PC-9 (cell line): Measurements from ENCODE around the gene ATCAY. TPM values are rescaled to one million over a fixed set of nuclear protein-coding genes. Genes with fewer than 3 reads are reported as not detected.

Source experiments
- Bru-seq: library from RNA; stranded (reverse); fragments of 400-500 nt; gene quantifications from one replicate; lab custom pipeline; 2021; lab: Mats Ljungman, UMichigan
- BruChase-seq, 2 experiments: library from RNA; stranded (reverse); fragments of 400-500 nt; gene quantifications; one replicate each; lab custom pipeline; 2021; lab: Mats Ljungman, UMichigan
- BruUV-seq: library from RNA; stranded (reverse); fragments of 400-500 nt; replicated peaks from 2 replicates; lab custom pipeline; 2021; lab: Mats Ljungman, UMichigan
- CTCF ChIA-PET: fragments of 300-600 bp; sonication (Branson Sonifier 250); formaldehyde crosslinking; loops from one replicate; lab custom pipeline; 2022; ENCODE audit warnings: antibody characterized with exemption; lab: Charles Lee
- POLR2A ChIA-PET: fragments of 300-600 bp; sonication (Branson Sonifier 250); formaldehyde crosslinking; loops from one replicate; lab custom pipeline; 2022; ENCODE audit warnings: antibody characterized with exemption; ENCODE audit not compliant: unreplicated experiment; lab: Charles Lee
- DNase-seq, 2 experiments: peaks; one replicate each; pipeline versions ENCODE4 v3.0.0 to v3.0.0-alpha.2; 2015 to 2022; ENCODE audit warnings: mixed read lengths in 1 of 2
- H2AFZ ChIP-seq: fragments of 200-600 bp; sonication (generic); 2 replicates; pipeline ENCODE4 v1.8.1; 2017; ENCODE audit warnings: antibody characterized with exemption
- H3F3A ChIP-seq: fragments of 200-600 bp; sonication (generic); 2 replicates; pipeline ENCODE4 v1.8.1; 2017; ENCODE audit warnings: antibody characterized with exemption, mild to moderate bottlenecking, low read depth; ENCODE audit not compliant: insufficient read depth
- H3K27ac ChIP-seq: fragments of 200-600 bp; sonication (generic); 2 replicates; pipeline ENCODE4 v1.6.1; 2016; ENCODE audit warnings: mixed run types
- H3K27me3 ChIP-seq: fragments of 200-600 bp; sonication (generic); 2 replicates; pipeline ENCODE4 v1.6.1; 2016; ENCODE audit warnings: low read depth, mixed run types; ENCODE audit not compliant: insufficient read depth
- H3K36me3 ChIP-seq: fragments of 200-600 bp; sonication (generic); 2 replicates; pipeline ENCODE4 v1.6.1; 2016; ENCODE audit warnings: low read depth, mixed run types
- H3K4me1 ChIP-seq: fragments of 200-600 bp; sonication (generic); replicated peaks from 2 replicates; pipeline ENCODE4 v1.6.1; 2016; ENCODE audit warnings: mixed run types; ENCODE audit not compliant: insufficient read depth
- H3K4me2 ChIP-seq: fragments of 200-600 bp; sonication (generic); 2 replicates; pipeline ENCODE4 v1.6.1; 2017; ENCODE audit warnings: mixed run types
- H3K4me3 ChIP-seq: fragments of 200-600 bp; sonication (generic); 2 replicates; pipeline ENCODE4 v1.6.1; 2016; ENCODE audit warnings: mixed run types
- H3K79me2 ChIP-seq: fragments of 200-600 bp; sonication (generic); 2 replicates; pipeline ENCODE4 v1.6.1; 2017; ENCODE audit warnings: low read depth, mixed run types
- H3K9me2 ChIP-seq: fragments of 200-600 bp; sonication (generic); 2 replicates; pipeline ENCODE4 v1.8.1; 2017; ENCODE audit warnings: mild to moderate bottlenecking; ENCODE audit not compliant: insufficient read depth
- H3K9me3 ChIP-seq: fragments of 200-600 bp; sonication (generic); 2 replicates; pipeline ENCODE4 v1.8.1; 2016; ENCODE audit warnings: low read depth; ENCODE audit not compliant: insufficient read depth
- H4K20me1 ChIP-seq: fragments of 200-600 bp; sonication (generic); 2 replicates; pipeline ENCODE4 v1.8.1; 2017; ENCODE audit not compliant: insufficient read depth
- EZH2 ChIP-seq: fragments of 200-600 bp; sonication (generic); IDR thresholded peaks from 2 replicates; pipeline ENCODE4 v1.8.0; 2017; ENCODE audit warnings: antibody characterized with exemption, low read depth
- intact Hi-C: fragments of 100-400 bp; cut with micrococcal nuclease; formaldehyde crosslinking; loops from one replicate; pipeline ENCODE4 v1.10.0; 2022; ENCODE audit not compliant: unreplicated experiment
- long read RNA-seq: library from polyadenylated mRNA; stranded (forward); transcript quantifications from one replicate; pipeline ENCODE4 v2.0.0, GENCODE V29; 2022
- total RNA-seq: library from RNA; stranded (reverse); gene quantifications from 2 replicates; pipeline ENCODE4 v1.2.3, GENCODE V29; 2021
- TF ChIP-seq, protein P1 (sequence below): fragments of 200-600 bp; sonication (generic); conservative IDR thresholded peaks from 2 replicates; pipeline ENCODE4 v1.6.1; 2017; ENCODE audit warnings: mixed run types, antibody characterized with exemption, mild to moderate bottlenecking, moderate library complexity

ATCAY gene, protein sequence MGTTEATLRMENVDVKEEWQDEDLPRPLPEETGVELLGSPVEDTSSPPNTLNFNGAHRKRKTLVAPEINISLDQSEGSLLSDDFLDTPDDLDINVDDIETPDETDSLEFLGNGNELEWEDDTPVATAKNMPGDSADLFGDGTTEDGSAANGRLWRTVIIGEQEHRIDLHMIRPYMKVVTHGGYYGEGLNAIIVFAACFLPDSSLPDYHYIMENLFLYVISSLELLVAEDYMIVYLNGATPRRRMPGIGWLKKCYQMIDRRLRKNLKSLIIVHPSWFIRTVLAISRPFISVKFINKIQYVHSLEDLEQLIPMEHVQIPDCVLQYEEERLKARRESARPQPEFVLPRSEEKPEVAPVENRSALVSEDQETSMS
- total RNA-seq (not detected in 2 replicates), Bru-seq, nascent RNA (not detected), BruChase-seq, experiment 1, labeled RNA remaining after a 2-hour chase (not detected), BruChase-seq, experiment 2, labeled RNA remaining after a 6-hour chase (not detected)
- long read RNA-seq = 0 reads

DNA sequence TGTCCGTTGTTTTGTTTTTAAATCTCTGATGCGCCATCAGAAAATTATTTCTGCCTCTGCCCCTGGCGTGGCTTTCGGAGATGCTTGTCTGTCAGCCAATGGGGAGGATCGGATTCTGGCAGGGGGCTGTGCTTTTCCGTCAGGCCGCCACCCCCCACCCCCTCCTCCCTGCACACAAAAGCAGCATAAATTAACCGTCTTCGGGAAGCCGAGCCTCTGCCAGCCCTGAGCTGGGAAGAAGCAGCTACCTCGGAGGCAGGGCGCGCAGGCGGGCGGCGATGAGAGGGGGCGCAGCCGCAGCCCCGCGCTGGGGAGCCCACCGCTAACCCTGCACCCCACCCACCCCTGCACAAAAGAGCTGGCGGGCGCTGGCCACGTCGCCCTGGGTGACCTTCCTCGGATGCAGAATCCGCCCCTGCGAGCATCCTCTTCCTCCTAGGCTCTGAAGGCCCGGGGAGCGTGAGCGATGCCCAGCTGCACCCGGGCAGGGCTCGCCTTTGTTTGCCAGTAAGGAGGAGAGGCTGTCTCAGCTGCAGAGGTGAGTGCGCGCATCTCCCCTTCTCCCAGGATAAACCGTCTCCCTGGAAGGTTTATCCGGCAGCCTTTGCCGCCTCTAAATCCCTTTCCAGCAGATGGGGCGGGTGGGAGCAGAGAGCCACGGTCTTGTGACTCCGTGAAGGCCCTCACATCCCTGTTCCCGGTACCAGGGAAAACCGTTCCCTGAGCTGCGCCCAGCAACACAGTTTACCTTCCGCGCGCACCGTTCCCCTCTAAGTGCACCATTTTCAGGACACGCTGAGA lies at the start of gene ATCAY:
Gene ATCAY (plus strand): TSS at position 215 of the 801 bp plus-strand sequence. CDS start 5,083 bp downstream, outside the sequence.
- DNase-seq = no peak
- ChIA-PET CTCF (interaction anchor here (0.5 to 0.7 kb wide), 2 partner anchors 32 to 147 kb away, joined by 3 to 8 read pairs; no protein-coding TSS in a partner anchor), POLR2A (no interaction called here)
- Histone ChIP-seq H3K9me3 (no peaks in the 10 kb centered on the region), H4K20me1 (no peaks in the 10 kb centered on the region), H3K4me1 (no peaks in the 10 kb centered on the region), H3K79me2 (no peaks in the 10 kb centered on the region), H3K36me3 (no peaks in the 10 kb centered on the region), H3K27me3 (no peaks in the 10 kb centered on the region), H3K27ac (no peak within 1 kb of the TSS), H3F3A (no peaks in the 10 kb centered on the region), H2AFZ (no peak within 1 kb of the TSS), H3K9me2 (no peaks in the 10 kb centered on the region), H3K4me3 (no peak within 1 kb of the TSS), H3K4me2 (no peak within 1 kb of the TSS)
- no peak for TF ChIP-seq EZH2
- TF ChIP-seq, protein P1, sequence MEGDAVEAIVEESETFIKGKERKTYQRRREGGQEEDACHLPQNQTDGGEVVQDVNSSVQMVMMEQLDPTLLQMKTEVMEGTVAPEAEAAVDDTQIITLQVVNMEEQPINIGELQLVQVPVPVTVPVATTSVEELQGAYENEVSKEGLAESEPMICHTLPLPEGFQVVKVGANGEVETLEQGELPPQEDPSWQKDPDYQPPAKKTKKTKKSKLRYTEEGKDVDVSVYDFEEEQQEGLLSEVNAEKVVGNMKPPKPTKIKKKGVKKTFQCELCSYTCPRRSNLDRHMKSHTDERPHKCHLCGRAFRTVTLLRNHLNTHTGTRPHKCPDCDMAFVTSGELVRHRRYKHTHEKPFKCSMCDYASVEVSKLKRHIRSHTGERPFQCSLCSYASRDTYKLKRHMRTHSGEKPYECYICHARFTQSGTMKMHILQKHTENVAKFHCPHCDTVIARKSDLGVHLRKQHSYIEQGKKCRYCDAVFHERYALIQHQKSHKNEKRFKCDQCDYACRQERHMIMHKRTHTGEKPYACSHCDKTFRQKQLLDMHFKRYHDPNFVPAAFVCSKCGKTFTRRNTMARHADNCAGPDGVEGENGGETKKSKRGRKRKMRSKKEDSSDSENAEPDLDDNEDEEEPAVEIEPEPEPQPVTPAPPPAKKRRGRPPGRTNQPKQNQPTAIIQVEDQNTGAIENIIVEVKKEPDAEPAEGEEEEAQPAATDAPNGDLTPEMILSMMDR = no peak
- no TSS peak for BruUV-seq
- intact Hi-C loops = no loop called here

DNA sequence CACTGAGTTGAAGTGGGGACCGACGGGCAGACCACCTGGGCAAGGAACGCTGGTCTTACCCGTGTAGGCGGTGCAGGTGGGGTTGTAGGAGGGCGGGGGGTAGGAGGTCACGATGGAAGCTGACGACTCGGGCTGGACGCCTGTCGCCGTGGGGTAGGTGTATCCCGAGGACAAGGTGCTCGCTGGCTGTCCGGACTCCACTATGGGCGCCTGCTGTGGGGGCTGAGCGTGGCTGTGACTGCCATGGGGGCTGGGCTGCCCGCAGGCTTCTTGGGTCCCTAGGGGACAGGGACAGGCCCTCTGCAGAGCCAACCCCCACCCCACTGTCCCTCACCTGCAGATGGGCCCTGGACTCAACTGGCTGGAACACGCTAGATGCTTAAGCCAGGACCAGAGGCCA lies 48.9 kb upstream of the ATCAY start:
- no peak overlapping the region for H2AFZ ChIP-seq
- no peak for TF ChIP-seq EZH2
- TF ChIP-seq, protein P1 = no peak
- no peaks in the 10 kb centered on the region for H3K36me3 ChIP-seq
- H3K27ac ChIP-seq = no peak overlapping the region
- BruUV-seq = no TSS peak
- no peak overlapping the region for H3K4me2 ChIP-seq
- peaks cover 8% of the 10 kb centered on the region for H3K4me1 ChIP-seq
- no peaks in the 10 kb centered on the region for H3K9me3 ChIP-seq
- ChIA-PET POLR2A (no interaction called here), CTCF (no interaction called here)
- intact Hi-C loops = no loop called here
- no peaks in the 10 kb centered on the region for H4K20me1 ChIP-seq
- no peaks in the 10 kb centered on the region for H3K27me3 ChIP-seq
- peaks cover 4% of the 10 kb centered on the region; the same call in 1 of the 2 replicates for H3F3A ChIP-seq
- no peak overlapping the region for H3K4me3 ChIP-seq
- no peak for DNase-seq
- no peaks in the 10 kb centered on the region for H3K9me2 ChIP-seq
- no peaks in the 10 kb centered on the region for H3K79me2 ChIP-seq

DNA sequence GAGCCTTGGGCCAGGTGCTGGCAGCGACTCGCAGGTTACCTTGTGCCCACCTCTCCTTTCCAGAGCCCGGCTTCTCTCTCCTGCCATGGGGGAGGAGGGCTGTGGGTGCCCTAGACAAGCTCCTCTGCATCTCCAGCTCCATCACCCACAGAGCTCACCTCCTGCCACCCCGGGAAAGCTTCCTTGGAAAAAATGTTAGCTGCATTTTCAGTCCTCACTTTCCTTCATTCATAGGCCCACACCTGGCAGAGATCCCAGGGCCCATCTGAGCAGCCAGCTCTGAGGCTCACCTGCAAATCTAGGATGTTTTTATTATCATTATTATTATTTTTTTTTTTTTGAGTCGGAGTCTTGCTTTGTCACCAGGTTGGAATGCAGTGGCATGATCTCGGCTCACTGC lies 48.5 kb upstream of the ATCAY start:
- Histone ChIP-seq H3F3A (peaks cover 7% of the 10 kb centered on the region; the same call in 1 of the 2 replicates), H3K9me2 (no peaks in the 10 kb centered on the region), H3K27ac (no peak overlapping the region), H3K79me2 (no peaks in the 10 kb centered on the region), H3K4me1 (peaks cover 8% of the 10 kb centered on the region), H3K36me3 (no peaks in the 10 kb centered on the region), H3K9me3 (no peaks in the 10 kb centered on the region), H3K4me2 (no peak overlapping the region), H4K20me1 (no peaks in the 10 kb centered on the region), H3K4me3 (no peak overlapping the region), H2AFZ (no peak overlapping the region), H3K27me3 (no peaks in the 10 kb centered on the region)
- intact Hi-C loops = no loop called here
- POLR2A ChIA-PET = no interaction called here
- no peak for DNase-seq
- TF ChIP-seq, protein P1 = no peak
- TF ChIP-seq EZH2 = no peak
- CTCF ChIA-PET = no interaction called here
- BruUV-seq = no TSS peak
